ENCODE measurements around the gene AFMID. TPM values are rescaled to one million over a fixed set of nuclear protein-coding genes. Genes with fewer than 3 reads are reported as not detected.
A peak's percentile ranks its signal among the peaks of the same experiment; 100 is the strongest.

AFMID gene
- total and polyA plus RNA-seq, 2 of the 13 experiments (the other 11 are each of a cell fraction or from before 2014, with no cell fraction given), result 249 to 270 TPM

GRCh38 chr17:78253946-78254672, 66.9 kb downstream of the AFMID start (continued):
- TF ChIP-seq ZUFSP (CRISPR knock-in tag; IDR thresholded peaks at IDR 0.05; ENCODE audit: borderline replicate concordance), result no peak
- TF ChIP-seq SNRNP70 (IDR thresholded peaks at IDR 0.05; ENCODE audit: low read depth, low read length), result no peak
- TF ChIP-seq IRX3 (CRISPR knock-in tag; IDR thresholded peaks at IDR 0.05; ENCODE audit: borderline replicate concordance, low read depth), result peak; percentile 96
- TF ChIP-seq ZBTB8A (CRISPR knock-in tag; IDR thresholded peaks at IDR 0.05; ENCODE audit: borderline replicate concordance, low read depth), result no peak
- TF ChIP-seq ZNF513 (CRISPR knock-in tag; conservative IDR thresholded peaks at IDR 0.05), result peak; percentile 90
- no peak; the same call in 1 of the 2 replicates for TF ChIP-seq THYN1 (CRISPR knock-in tag; IDR thresholded peaks at IDR 0.05; ENCODE audit: borderline replicate concordance, low read depth)
- TF ChIP-seq ZNF275 (CRISPR knock-in tag; IDR thresholded peaks at IDR 0.05; ENCODE audit: borderline replicate concordance), result peak; percentile 95
- peak; percentile 21; the same call in 1 of the 2 replicates for TF ChIP-seq MTA1 (CRISPR knock-in tag; IDR thresholded peaks at IDR 0.05; ENCODE audit: borderline replicate concordance)
- TF ChIP-seq ZNF710 (CRISPR knock-in tag; IDR thresholded peaks at IDR 0.05; ENCODE audit: borderline replicate concordance), result no peak; the same call in none of the 2 replicates
- TF ChIP-seq NFIB (CRISPR knock-in tag; IDR thresholded peaks at IDR 0.05; ENCODE audit: borderline replicate concordance), result no peak
- peak; percentile 98 for TF ChIP-seq ZNF891 (CRISPR knock-in tag; IDR thresholded peaks at IDR 0.05)
- TF ChIP-seq RNF219 (CRISPR knock-in tag; IDR thresholded peaks at IDR 0.05), result no peak
- TF ChIP-seq ZNF75D (CRISPR knock-in tag; IDR thresholded peaks at IDR 0.05; ENCODE audit: borderline replicate concordance), result no peak
- TF ChIP-seq HNRNPK (IDR thresholded peaks at IDR 0.05; ENCODE audit: low read depth, low read length, poor library complexity, severe bottlenecking), result peak; percentile 44
- TF ChIP-seq ZNF292 (CRISPR knock-in tag; IDR thresholded peaks at IDR 0.05; ENCODE audit: borderline replicate concordance, low read depth), result no peak
- peak; percentile 81; the same call in 1 of the 2 replicates for TF ChIP-seq ZNF234 (CRISPR knock-in tag; conservative IDR thresholded peaks at IDR 0.05)
- no peak for TF ChIP-seq ELF4 (CRISPR knock-in tag; IDR thresholded peaks at IDR 0.05; ENCODE audit: borderline replicate concordance)

All from HepG2 (cell line).